ENCODE measurements around the gene TEKT5.
"Not testable (repeated sequence)": the region's sequence is repeated elsewhere in the genome, so short reads cannot be mapped to it uniquely, and the experiment has no call there.

TEKT5 gene

DNA sequence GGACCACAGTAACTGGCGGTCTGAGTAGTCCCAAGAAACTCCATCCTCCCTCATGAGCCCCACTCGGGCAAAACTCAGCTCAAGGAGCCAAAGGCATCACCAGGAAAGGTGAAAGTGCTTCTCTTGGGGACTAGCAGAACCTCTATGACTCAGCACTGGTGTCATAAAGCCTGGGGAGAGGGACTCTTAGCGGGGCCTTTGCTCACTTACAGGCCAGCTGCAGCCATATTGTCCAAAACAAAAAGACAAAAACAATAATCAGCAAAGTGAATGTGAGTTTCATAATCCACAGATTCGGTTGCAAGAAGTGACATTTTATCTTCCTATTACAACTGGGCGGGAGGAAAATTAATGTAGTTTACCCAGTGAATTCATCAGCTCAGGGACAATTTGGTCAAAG lies at the start of gene TEKT5:
TSS of gene TEKT5 (minus strand) at position 101 of the 400 bp plus-strand sequence. CDS start at position 44, 57 bp downstream.
- no peak for DNase-seq

DNA sequence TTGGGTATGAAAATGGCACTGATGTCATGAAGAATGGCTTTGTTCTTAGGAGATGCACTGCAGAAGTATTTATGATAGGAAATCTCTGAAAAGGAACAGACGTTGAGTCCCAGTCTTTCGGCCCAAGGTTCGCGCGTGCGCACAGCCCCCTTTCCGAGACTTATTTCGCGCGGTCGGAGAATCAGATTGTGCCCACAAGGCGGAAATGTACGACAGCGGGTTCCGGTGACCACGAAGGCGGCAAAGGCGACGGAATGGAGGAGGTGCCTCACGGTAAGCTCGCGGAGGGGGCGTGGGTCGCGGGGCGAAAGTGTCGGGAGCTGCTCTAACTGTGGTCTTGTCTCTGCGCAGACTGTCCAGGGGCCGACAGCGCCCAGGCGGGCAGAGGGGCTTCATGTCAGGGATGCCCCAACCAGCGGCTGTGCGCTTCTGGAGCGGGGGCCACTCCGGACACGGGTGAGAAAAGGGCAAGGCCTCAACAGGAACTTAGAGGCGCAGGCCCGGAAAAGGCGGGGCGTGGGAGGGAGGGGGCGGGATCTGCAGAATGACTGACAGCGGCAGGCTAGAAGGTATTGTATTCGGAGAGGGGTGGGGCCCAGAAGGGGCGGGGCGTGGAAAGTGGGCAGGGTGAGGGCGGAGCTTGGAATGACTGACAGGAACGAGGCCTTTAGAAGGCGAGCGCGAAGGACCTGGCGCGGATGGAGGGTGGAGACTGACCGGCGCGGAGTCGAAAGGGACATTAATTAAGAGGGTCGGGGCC lies 49.1 kb upstream of the TEKT5 start, which contains the start of gene NUBP1:
TSS of gene NUBP1 (plus strand) at position 233 of the 760 bp plus-strand sequence. CDS start at position 255, 22 bp downstream.
- DNase-seq, result peak; percentile 94

GRCh38 chr16:10743227-10743609 lies 48.5 kb upstream of the TEKT5 start:
- DNase-seq, result no peak

GRCh38 chr16:10741844-10742243 lies 47.1 kb upstream of the TEKT5 start:
- DNase-seq, result no peak

DNA sequence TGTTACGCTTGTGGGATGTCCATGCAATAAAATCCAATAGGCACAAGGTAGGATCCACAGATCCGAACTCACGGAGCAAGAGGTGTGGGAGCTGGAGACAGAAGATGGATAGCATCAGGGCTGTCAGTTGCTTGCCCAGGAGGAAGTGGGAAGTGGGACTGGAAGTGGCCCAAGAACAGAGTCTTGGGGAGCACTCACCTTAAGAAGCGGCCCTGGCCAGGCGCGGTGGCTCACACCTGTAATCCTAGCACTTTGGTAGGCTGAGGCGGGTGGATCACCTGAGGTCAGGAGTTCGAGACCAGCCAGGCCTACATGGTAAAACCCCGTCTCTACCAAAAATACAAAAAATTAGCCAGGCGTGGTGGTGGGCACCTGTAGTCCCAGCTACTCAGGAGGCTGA lies 46.5 kb upstream of the TEKT5 start:
- DNase-seq, result not testable (repeated sequence)

GRCh38 chr16:10740845-10741208 lies 46.1 kb upstream of the TEKT5 start:
- DNase-seq, result no peak

DNA sequence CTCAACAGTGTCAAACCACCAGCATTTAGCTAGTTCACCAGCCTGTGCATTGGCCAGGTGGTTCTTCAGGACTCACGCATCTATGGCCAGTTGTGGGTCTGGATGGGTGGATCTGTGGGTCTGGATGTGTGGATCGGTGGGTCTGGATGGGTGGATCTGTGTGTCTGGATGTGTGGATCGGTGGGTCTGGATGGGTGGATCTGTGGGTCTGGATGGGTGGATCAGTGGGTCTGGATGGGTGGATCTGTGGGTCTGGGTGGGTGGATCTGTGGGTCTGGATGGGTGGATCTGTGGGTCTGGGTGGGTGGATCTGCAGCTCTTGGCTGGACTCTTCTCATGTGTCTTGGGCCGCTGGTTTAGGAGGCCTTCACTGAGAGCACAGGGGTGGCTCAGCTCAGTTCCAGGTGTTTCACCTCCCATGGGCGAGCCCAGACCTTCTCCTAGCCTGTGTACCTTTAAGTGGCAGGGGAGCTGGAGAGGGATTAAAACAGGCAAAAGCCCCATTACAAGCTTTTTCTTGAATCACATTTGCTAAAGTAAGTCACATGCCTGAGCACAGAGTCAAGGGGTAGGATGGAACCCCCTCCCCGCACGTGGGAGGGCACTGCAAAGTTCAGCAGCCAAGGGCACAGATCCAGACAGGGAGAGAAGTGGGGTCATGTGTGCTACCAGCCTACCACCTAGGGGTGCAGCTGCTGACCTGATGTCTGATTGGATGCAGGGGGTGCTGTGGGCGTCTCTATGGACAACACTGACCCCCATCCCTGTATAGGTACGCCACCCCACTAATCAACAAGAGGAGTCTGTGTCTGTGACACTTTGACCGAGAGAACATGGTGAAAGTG lies 45.5 kb upstream of the TEKT5 start:
- DNase-seq, result no peak

DNA sequence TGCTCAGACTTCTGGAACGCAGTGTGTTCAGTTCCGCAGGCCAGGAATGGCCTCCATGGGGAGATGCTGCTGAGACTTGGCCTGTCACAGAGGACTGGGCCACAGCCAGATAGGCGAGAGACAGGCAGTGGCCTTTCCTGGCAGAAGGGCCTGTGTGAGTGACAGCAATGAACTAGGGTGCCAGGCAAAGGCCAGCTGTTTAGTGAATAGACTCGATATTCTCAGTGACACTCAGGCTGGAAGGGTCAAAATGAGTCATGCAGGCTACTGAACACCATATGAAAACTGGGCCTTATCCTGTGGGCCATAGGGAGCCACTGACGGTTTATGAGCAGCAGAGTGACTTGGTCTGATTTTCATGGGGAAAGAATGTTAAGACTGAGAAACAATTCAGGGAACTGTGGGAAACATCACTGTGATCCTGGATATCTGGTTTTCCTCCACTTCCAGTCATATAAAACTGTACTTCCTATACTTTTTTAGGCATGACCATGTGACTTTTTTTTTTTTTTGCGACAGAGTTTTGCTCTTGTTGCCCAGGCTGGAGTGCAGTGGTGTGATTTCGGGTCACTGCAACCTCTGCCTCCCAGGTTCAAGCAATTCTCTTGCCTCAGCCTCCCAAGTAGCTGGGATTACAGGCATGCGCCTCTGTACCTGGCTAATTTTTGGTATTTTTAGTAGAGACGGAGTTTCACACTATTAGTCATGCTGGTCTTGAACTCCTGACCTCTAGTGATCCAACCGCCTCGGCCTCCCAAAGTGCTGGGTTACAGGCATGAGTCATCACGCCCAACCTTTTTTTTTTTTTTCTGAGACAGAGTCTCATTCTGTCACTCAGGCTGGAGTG lies 43.7 kb upstream of the TEKT5 start:
- peak; percentile 83 for DNase-seq

GRCh38 chr16:10737068-10737625 lies 42.4 kb upstream of the TEKT5 start:
- peak; percentile 52 for DNase-seq

DNA sequence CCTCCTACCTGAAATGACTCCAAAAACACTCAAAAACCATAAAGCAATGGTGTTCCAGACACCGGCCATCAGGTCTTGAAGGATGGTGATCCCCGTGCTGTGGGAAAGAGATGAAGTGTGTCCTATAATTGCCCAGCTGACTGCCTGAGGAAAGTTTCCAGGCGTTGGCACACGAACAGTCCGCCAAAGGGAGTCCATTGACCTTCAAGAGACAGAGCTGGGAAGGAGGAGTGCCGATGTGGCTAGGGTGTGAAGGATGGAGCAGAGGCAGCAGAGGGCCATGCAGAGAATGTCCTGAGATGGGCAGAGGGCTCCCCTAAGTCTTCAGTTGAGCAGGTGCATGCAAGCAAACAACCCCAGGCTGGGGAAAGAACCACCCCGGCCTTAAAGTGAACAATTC lies 37.1 kb upstream of the TEKT5 start:
- DNase-seq, result no peak

- DNase-seq, result peak; percentile 45
Measured at GRCh38 chr16:10729104-10730048, 34.6 kb upstream of the TEKT5 start.

DNA sequence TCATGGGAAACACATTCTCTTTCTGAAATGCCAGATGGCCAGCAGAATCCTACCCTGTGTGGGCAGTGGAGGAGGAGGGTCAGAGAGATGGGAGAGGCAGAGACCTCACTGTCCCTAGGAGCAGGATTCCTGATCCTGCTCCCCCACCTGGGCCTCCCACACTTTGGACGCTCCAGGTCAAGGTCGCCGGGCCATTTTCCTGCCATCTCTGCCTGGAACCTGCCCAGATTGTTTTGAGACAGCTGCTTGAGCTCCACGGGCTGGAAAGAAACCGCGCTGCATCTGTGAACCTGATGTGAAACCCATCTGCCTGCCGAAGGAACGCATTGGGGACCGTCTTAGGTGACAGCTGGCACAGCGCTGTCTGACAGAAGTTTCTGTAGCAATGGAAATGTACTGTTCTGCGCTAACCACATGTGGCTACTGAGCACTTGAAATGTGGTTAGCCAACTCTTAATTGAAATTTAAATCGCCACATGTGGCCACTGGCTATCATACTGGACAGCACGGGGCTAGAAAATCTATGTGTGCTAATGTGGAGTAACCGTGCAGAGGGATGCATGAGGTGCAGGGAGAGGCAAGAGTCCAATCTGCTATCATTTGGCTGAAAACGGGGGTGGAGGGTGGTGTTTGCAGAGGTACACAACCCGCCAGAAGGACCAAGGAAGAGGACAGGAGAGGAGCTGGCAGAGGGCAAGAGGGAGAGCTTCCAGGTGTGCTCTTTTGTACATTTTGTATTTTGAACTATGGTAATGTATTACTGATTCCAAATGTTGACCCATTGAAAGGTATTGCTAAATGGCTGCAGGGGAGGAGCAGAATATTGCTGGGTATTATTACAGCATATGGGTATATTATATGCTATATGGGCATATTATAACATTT lies 33.5 kb upstream of the TEKT5 start:
- DNase-seq, result no peak

DNA sequence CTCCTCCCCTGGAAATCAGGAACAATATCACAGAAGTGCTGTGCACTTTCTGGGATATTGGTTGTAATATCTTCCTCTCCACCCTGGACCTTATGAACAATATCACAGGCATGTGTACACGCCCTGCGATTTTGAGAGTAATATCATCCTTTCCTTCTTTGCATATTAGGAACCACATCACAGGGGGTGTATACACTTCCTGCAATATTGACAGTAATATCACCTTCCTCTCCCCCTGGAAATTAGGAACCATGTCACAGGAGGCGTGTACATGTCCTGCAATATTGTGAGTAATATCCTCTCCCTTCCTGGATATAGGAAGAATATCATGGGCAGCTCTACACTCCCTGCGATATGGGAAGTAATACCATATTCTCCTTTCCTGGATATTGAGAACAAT lies 14.2 kb upstream of the TEKT5 start:
- DNase-seq, result no peak

- DNase-seq, result no peak
Measured at GRCh38 chr16:10699756-10700155, 5.0 kb upstream of the TEKT5 start.

DNA sequence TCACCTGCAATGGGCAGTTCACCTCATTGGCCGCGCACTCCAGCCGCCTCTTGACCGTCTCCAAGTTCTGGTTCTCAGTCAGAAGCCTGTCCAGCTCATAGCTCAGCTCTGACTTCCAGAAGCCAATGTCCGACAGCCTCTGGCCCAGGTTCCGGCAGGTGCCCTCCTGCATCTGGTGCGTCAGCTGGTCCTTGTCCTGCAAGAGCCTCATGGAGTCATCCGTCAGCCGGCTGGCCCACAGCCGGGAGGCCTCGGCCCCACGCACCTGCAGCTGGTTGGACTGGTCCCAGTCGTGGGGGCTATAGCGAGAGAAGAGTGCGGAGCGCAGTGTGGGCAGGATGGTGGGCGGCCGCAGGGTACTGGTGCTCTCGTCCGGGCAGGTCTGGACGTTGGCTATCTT lies 424 bp downstream of the TEKT5 start:
- DNase-seq, result no peak

GRCh38 chr16:10693889-10694288 lies 841 bp downstream of the TEKT5 start:
- DNase-seq, result no peak

GRCh38 chr16:10692470-10692869 lies 2.3 kb downstream of the TEKT5 start:
- DNase-seq, result no peak

- DNase-seq, result no peak
Measured at GRCh38 chr16:10688726-10689125, 6.0 kb downstream of the TEKT5 start.

GRCh38 chr16:10688291-10688690 lies 6.4 kb downstream of the TEKT5 start:
- DNase-seq, result no peak

GRCh38 chr16:10685709-10686108 lies 9.0 kb downstream of the TEKT5 start:
- no peak for DNase-seq
